GM12892 (cell line): ENCODE measurements around the gene ST3GAL3.
"Not testable (repeated sequence)": the region's sequence is repeated elsewhere in the genome, so short reads cannot be mapped to it uniquely, and the experiment has no call there.

Experiments used
- POLR2A ChIP-seq: IDR thresholded peaks from 2 replicates; pipeline ENCODE4 v1.6.1; 2011; ENCODE audit warnings: low read depth, low read length, control low read depth
- POLR2AphosphoS5 ChIP-seq: IDR thresholded peaks from 2 replicates; pipeline ENCODE4 v1.6.1; 2011; ENCODE audit warnings: low read depth, low read length, control low read depth

GRCh38 chr1:43833902-43834279, 126.6 kb downstream of the ST3GAL3 start:
- not testable (repeated sequence) for TF ChIP-seq POLR2A, POLR2AphosphoS5
